Activated T-helper 1 cell treated with anti-CD3 and anti-CD28 coated beads, Interleukin-2, amount 50 U/mL, for 16 hours (primary cell): ENCODE measurements around the gene UNC13D.
"Not testable (repeated sequence)": the region's sequence is repeated elsewhere in the genome, so short reads cannot be mapped to it uniquely, and the experiment has no call there.

Experiments used
- DNase-seq, 2 donors: peaks; one replicate each; pipeline ENCODE4 v3.0.0-alpha.2; 2020; ENCODE audit warnings: low read depth in 1 of 2, low spot score in 1 of 2

The UNC13D gene

GRCh38 chr17:75875182-75875939 lies 31.2 kb upstream of the UNC13D start:
- no peak for DNase-seq

DNA sequence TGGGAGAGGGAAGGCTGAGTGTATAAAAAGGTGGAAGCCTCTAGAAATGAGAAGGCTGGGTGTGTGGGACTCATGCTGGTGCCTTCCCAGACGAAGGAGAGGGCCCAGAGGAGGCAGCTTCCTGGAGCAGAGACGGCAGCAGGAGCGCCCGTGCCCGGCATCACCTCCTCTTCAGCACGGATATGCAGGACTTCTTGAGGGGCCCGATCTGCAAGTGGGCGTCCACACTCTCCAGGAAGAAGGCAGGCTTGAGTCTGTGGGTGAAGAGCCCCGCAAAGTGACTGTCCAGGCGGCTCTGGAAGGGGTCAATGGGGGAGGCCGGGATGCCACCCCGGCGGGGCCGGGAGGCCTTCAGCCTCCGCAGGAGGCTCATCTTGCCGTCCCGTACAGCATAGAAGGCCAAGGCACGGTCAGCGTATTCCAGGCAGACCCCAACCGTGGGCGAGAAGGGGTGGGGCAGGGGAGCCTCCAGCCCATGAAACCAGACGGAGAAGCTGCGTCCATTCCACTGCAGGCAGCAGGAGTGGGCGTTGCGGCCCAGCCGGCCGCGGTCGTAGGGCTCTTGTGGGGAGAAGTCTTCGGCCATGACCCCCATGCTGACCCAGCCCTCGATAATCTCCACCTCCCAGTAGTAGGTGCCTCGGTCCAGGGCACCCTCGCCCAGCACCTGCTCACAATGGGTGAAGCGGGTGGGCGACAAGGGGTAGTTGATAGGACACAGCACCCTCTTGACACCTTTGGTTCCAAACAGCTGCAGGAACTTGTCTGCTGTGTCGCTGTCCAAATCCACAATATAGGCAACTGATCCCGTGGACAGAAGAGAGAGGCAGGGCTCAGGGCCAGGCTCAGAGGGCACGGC lies 30.3 kb upstream of the UNC13D start:
- DNase-seq: no peak

- no peak for DNase-seq
These were observed 29.6 kb upstream of the UNC13D start for GRCh38 chr17:75873587-75874322.

DNA sequence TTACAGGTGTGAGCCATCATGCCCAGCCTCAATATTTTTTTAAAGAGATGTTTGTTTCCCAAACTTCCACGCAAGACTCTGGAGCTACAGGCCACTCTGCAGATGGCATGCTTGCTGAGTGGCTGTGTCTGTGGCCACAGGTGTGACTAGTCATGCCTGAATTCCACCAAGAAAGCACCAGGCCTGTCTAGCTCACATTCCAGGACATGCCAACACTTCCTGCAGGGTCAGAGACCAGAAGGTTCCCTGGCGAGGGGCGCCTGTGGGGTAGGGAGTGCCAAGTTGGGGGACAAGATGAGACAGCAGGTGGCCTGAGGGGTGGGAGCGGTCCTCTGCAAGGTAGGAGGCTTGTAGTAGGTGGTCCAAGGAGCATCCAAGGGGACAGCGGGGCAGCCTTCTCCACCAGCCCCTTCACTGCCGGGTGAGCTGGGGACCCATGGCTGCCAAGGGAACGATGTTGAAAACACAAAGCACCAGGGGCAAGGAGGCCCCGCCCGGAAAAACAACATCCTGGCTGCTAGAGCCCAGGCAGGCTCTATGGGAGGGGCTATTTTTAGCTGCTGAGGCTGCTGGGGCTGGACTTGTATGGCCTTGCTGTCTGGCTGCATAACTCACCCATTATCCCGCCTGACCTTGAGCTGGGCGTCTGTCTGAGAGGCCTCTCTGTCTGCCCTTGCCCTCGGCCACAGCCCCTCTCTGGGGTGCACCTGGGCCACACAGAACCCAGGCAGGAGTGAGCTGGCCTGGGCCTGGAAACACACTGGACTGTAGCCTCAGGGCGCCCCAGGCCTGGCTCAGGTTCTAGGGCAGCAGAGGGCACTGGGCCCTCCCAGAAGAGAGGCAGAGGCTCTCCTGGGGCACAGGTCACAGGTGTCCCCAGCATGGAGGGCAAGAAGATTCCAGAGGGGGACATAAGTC lies 28.5 kb upstream of the UNC13D start:
- peak in 1 of 2 donors; percentile 39 for DNase-seq

DNA sequence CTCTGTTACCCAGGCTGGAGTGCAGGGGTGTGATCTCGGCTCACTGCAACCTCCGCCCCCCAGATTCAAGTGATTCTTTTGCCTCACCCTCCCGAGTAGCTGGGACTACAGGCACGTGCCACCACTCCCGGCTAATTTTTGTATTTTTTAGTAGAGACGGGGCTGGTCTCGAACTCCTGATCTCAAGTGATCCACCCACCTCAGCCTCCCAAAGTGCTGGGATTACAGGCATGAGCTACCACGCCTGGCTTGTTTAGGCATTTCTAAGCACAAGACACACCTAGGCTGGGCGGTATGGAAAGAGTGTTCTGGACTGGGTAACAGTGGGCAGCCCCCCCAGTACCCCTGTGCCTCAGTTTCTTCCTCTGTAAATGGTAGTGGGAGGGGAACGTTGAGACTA lies 26.0 kb upstream of the UNC13D start:
- DNase-seq: not testable (repeated sequence)

- DNase-seq: no peak
These were observed 25.3 kb upstream of the UNC13D start for GRCh38 chr17:75869282-75870141.

- not testable (repeated sequence) for DNase-seq
These were observed 24.6 kb upstream of the UNC13D start for GRCh38 chr17:75868730-75869281.

GRCh38 chr17:75865404-75866188 lies 21.4 kb upstream of the UNC13D start:
- not testable (repeated sequence) for DNase-seq

DNA sequence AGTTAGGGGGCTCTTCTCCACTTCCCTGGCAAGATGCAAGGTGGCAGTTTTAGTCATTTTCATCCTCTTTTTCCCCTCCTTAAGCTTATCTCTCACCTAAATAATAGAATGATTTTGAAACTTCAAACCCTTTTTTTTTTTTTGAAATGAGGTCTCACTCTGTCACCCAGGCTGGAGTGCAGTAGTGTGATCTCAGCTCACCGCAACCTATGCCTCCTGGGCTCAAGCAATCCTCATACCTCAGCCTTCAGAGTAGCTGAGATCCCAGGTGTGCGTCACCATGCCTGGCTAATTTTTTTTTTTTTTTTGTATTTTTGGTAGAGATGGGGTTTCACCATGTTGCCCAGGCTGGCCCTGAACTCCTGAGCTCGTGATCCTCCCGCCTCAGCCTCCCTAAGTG lies 20.7 kb upstream of the UNC13D start:
- not testable (repeated sequence) for DNase-seq

- no peak for DNase-seq
These were observed 20.3 kb upstream of the UNC13D start for GRCh38 chr17:75864448-75864871.

- DNase-seq: no peak
These were observed 17.7 kb upstream of the UNC13D start for GRCh38 chr17:75861927-75862317.

DNA sequence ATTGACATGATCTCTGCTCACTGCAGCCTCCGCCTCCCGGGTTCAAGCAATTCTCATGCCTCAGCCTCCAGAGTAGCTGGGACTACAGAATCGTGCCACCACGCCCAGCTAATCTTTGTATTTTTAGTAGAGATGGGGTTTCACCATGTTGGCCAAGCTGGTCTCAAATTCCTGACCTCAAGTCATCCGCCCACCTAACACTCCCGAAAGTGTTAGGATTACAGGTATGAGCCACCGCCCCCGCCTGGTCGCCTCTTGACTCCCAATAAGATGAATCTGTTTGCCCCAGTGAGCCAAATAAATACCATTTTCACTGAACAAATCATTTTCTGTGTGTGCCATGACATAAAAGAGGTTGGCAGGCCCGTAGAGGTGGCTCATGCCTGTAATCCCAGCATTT lies 15.2 kb upstream of the UNC13D start:
- DNase-seq: not testable (repeated sequence)

DNA sequence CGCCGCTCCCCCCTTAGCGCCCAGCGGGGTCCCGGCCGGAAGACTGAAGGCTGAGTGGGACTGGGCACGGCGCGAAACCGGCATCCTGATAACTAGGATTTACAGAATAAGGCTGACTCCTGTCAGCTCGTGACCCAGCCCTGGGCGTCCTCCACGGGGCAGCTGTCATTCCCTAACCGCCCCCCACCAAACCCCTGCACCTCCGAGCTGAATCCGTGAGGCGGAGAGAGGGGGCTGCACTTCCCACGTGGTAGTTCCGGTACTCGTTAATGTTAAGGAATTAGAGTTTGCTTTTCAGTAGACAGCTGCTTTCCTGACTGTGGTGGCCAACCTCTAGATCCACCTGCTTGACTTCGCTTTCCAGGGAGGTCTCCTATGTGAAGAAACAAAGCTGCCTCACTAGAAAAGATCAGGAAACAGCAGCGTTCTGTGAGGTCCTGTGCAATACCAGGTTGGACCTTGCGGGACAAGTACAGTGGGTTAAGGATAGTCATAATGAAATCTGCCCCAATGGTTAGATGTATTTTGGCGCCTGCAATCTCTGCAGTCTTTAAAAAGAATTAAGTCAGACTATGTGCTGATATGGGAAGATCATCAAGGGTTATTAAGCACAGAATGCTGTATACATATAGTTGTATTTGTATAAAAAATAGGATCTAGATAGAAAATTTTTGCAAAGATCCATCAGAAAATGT lies 12.0 kb upstream of the UNC13D start:
- DNase-seq: no peak

- DNase-seq: peak; percentile 92 to 93
These were observed 11.3 kb upstream of the UNC13D start, which contains the start of gene WBP2 for GRCh38 chr17:75855310-75856061. WBP2 (minus strand) TSS chr17:75855335; CDS start chr17:75855297, 38 bp downstream.

DNA sequence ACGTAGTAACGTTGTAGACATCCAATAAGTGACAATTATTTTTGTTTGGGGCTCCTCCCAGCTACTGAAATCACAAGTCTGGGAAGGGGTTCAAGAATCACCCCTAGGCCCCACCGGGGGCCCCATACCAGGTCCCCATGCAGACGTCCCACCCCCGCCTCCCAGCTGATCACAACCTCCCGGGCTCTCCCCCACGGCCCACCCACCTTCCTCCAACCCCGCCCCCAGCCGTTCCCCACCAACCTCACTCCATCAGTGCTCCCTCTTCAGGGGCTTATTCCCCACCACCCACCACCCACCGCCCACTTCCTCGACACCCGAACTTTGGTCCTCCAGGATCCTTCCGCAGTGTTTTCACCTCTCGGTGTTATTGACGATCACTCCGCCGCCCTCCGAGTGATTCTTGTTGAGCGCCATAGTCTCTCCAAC lies 10.7 kb upstream of the UNC13D start:
- no peak for DNase-seq

GRCh38 chr17:75854101-75854748 lies 10.0 kb upstream of the UNC13D start:
- no peak for DNase-seq
